Kidney epithelial cell (primary cell): Measurements from ENCODE around the gene KRTAP12-2. TPM values are rescaled to one million over a fixed set of nuclear protein-coding genes. Genes with fewer than 3 reads are reported as not detected.

Experiments
- DNase-seq: peaks from one replicate; pipeline ENCODE4 v3.0.0-alpha.2; 2010; ENCODE audit warnings: low read depth
- H3K27me3 ChIP-seq: 2 replicates; pipeline ENCODE4 v1.6.0; 2011; ENCODE audit warnings: low read length; ENCODE audit not compliant: control insufficient read depth, insufficient read depth
- H3K36me3 ChIP-seq: 2 replicates; pipeline ENCODE4 v1.5.1; 2011; ENCODE audit warnings: low read length; ENCODE audit not compliant: control insufficient read depth, insufficient read depth
- H3K4me3 ChIP-seq: 2 replicates; pipeline ENCODE4 v1.5.1; 2011; ENCODE audit warnings: low read depth, mild to moderate bottlenecking, control low read depth, low read length
- CTCF ChIP-seq: IDR thresholded peaks from 2 replicates; pipeline ENCODE4 v1.5.1; 2011; ENCODE audit warnings: mild to moderate bottlenecking, moderate library complexity, low read length, control low read depth, inconsistent platforms; ENCODE audit not compliant: insufficient read depth, poor library complexity, severe bottlenecking
- total RNA-seq: library from RNA; depleted of rRNA; stranded (reverse); fragments of >200 nt; gene quantifications from 2 replicates; pipeline ENCODE4 v1.2.3, GENCODE V29; 2015

Gene KRTAP12-2
- total RNA-seq, 1 donor from 2014 or later: not detected

GRCh38 chr21:44708213-44708865 lies 41.6 kb upstream of the KRTAP12-2 start:
- DNase-seq: no peak
- TF ChIP-seq CTCF: no peak
- Histone ChIP-seq H3K4me3 (no peak overlapping the region), H3K36me3 (no peaks in the 10 kb centered on the region), H3K27me3 (peaks cover 87% of the 10 kb centered on the region)

- DNase-seq: no peak
These were observed 40.2 kb upstream of the KRTAP12-2 start for GRCh38 chr21:44706706-44707581.

GRCh38 chr21:44706026-44706705 lies 39.4 kb upstream of the KRTAP12-2 start:
- no peak for DNase-seq
- H3K4me3 ChIP-seq: no peak overlapping the region
- peaks cover 87% of the 10 kb centered on the region for H3K27me3 ChIP-seq
- no peaks in the 10 kb centered on the region for H3K36me3 ChIP-seq
- no peak for TF ChIP-seq CTCF

More at GRCh38 chr21:44706706-44707581, 40.2 kb upstream of the KRTAP12-2 start:
- no peak for TF ChIP-seq CTCF
- H3K36me3 ChIP-seq: no peaks in the 10 kb centered on the region
- H3K4me3 ChIP-seq: no peak overlapping the region
- H3K27me3 ChIP-seq: peaks cover 87% of the 10 kb centered on the region

GRCh38 chr21:44704636-44705001 lies 37.9 kb upstream of the KRTAP12-2 start:
- Histone ChIP-seq H3K27me3 (peaks cover 81% of the 10 kb centered on the region), H3K4me3 (no peak overlapping the region), H3K36me3 (no peaks in the 10 kb centered on the region)
- no peak for DNase-seq
- no peak for TF ChIP-seq CTCF

- no peak for TF ChIP-seq CTCF
- Histone ChIP-seq H3K4me3 (no peak overlapping the region), H3K27me3 (peaks cover 79% of the 10 kb centered on the region), H3K36me3 (no peaks in the 10 kb centered on the region)
- DNase-seq: no peak
These were observed 37.3 kb upstream of the KRTAP12-2 start for GRCh38 chr21:44703731-44704635.
